WTC11 (cell line): ENCODE data around the gene HS1BP3. TPM values are rescaled to one million over a fixed set of nuclear protein-coding genes. Genes with fewer than 3 reads are reported as not detected.

Source experiments
- ATAC-seq: fragments of 200-7000 bp; cut with Tn5 transposase; 2 replicates; pipeline ENCODE4 v1.10.0; 2021; ENCODE audit warnings: mild to moderate bottlenecking, moderate library complexity
- CTCF ChIA-PET: fragments of 300-600 bp; sonication (Branson Sonifier 250); formaldehyde crosslinking; loops from one replicate; lab custom pipeline; 2021; ENCODE audit warnings: antibody characterized with exemption; lab: Charles Lee
- POLR2A ChIA-PET: fragments of 350-600 bp; sonication (Branson Sonifier 250); formaldehyde crosslinking; loops from one replicate; lab custom pipeline; 2021; ENCODE audit warnings: antibody characterized with exemption; lab: Charles Lee
- DNase-seq: peaks from one replicate; pipeline ENCODE4 v3.0.0; 2021; ENCODE audit warnings: low spot score
- H3K27ac Mint-ChIP-seq: 2 replicates; pipeline ENCODE4 v1.8.0; 2021; ENCODE audit warnings: mixed read lengths
- H3K27me3 Mint-ChIP-seq: 2 replicates; pipeline ENCODE4 v1.8.0; 2021; ENCODE audit warnings: low read depth, mild to moderate bottlenecking, moderate library complexity, mixed read lengths
- H3K36me3 Mint-ChIP-seq: 2 replicates; pipeline ENCODE4 v1.8.0; 2021; ENCODE audit warnings: mixed read lengths
- H3K4me1 Mint-ChIP-seq: 2 replicates; pipeline ENCODE4 v1.8.0; 2022; ENCODE audit warnings: mixed read lengths
- H3K4me3 Mint-ChIP-seq: 2 replicates; pipeline ENCODE4 v1.8.0; 2021; ENCODE audit warnings: mild to moderate bottlenecking, moderate library complexity, mixed read lengths
- H3K9me3 Mint-ChIP-seq: 2 replicates; pipeline ENCODE4 v1.8.0; 2021; ENCODE audit warnings: mixed read lengths
- ATF1 ChIP-seq: sonication (generic); formaldehyde crosslinking; IDR thresholded peaks from 2 replicates; pipeline ENCODE4 v1.8.1; 2023; ENCODE audit warnings: mild to moderate bottlenecking, moderate library complexity, missing genetic modification reagents
- CBFB ChIP-seq: sonication (generic); formaldehyde crosslinking; IDR thresholded peaks from 2 replicates; pipeline ENCODE4 v1.8.1; 2022; ENCODE audit warnings: mild to moderate bottlenecking, low read depth, missing genetic modification reagents
- CREB1 ChIP-seq: sonication (generic); formaldehyde crosslinking; IDR thresholded peaks from 2 replicates; pipeline ENCODE4 v1.8.0; 2023; ENCODE audit warnings: mild to moderate bottlenecking, missing genetic modification reagents
- NR1H2 ChIP-seq: sonication (generic); formaldehyde crosslinking; IDR thresholded peaks from 2 replicates; pipeline ENCODE4 v1.9.0; 2021; ENCODE audit warnings: mild to moderate bottlenecking, moderate library complexity, missing genetic modification reagents
- NR2C2 ChIP-seq: sonication (generic); formaldehyde crosslinking; IDR thresholded peaks from 2 replicates; pipeline ENCODE4 v1.8.0; 2022; ENCODE audit warnings: mild to moderate bottlenecking, missing genetic modification reagents
- OVOL2 ChIP-seq: fragments of 250-450 bp; sonication (Bioruptor Pico); IDR thresholded peaks from 2 replicates; pipeline ENCODE4 v1.9.0; 2021; ENCODE audit warnings: mild to moderate bottlenecking, borderline replicate concordance
- RELA ChIP-seq: sonication (generic); formaldehyde crosslinking; IDR thresholded peaks from 2 replicates; pipeline ENCODE4 v1.8.1; 2022; ENCODE audit warnings: missing genetic modification reagents, mild to moderate bottlenecking, borderline replicate concordance
- TCF7 ChIP-seq: sonication (generic); formaldehyde crosslinking; IDR thresholded peaks from 2 replicates; pipeline ENCODE4 v1.8.0; 2022; ENCODE audit warnings: mild to moderate bottlenecking, low read depth, missing genetic modification reagents, moderate library complexity
- TP53 ChIP-seq: sonication (generic); formaldehyde crosslinking; IDR thresholded peaks from 2 replicates; pipeline ENCODE4 v1.8.1; 2023; ENCODE audit warnings: mild to moderate bottlenecking, missing genetic modification reagents
- ZBTB21 ChIP-seq: sonication (generic); formaldehyde crosslinking; IDR thresholded peaks from 2 replicates; pipeline ENCODE4 v1.8.1; 2023; ENCODE audit warnings: mild to moderate bottlenecking, missing genetic modification reagents, borderline replicate concordance
- ZNF121 ChIP-seq: sonication (generic); formaldehyde crosslinking; IDR thresholded peaks from 2 replicates; pipeline ENCODE4 v1.8.0; 2023; ENCODE audit warnings: missing genetic modification reagents
- ZNF671 ChIP-seq: fragments of 250-450 bp; sonication (Bioruptor Pico); IDR thresholded peaks from 2 replicates; pipeline ENCODE4 v1.8.0; 2021; ENCODE audit warnings: mild to moderate bottlenecking
- total RNA-seq: library from RNA; stranded (reverse); gene quantifications from 3 replicates; pipeline ENCODE4 v1.2.3, GENCODE V29; 2021
- TF ChIP-seq, protein P1 (sequence below): fragments of 250-450 bp; sonication (Bioruptor Pico); IDR thresholded peaks from 2 replicates; pipeline ENCODE4 v1.8.0; 2021; ENCODE audit warnings: mild to moderate bottlenecking
- TF ChIP-seq, protein P2 (sequence below): sonication (generic); formaldehyde crosslinking; IDR thresholded peaks from 2 replicates; pipeline ENCODE4 v1.8.1; 2022; ENCODE audit warnings: mild to moderate bottlenecking, missing genetic modification reagents, moderate library complexity, borderline replicate concordance
- TF ChIP-seq, protein P3 (sequence below): sonication (generic); formaldehyde crosslinking; IDR thresholded peaks from 2 replicates; pipeline ENCODE4 v1.8.0; 2022; ENCODE audit warnings: mild to moderate bottlenecking, missing genetic modification reagents
- TF ChIP-seq, protein P4 (sequence below): sonication (generic); formaldehyde crosslinking; IDR thresholded peaks from 2 replicates; pipeline ENCODE4 v1.8.0; 2022; ENCODE audit warnings: missing genetic modification reagents
- TF ChIP-seq, protein P5 (sequence below): fragments of 250-450 bp; sonication (Bioruptor Pico); IDR thresholded peaks from 2 replicates; pipeline ENCODE4 v1.9.0; 2021; ENCODE audit warnings: mild to moderate bottlenecking
- TF ChIP-seq, protein P6 (sequence below): sonication (generic); formaldehyde crosslinking; IDR thresholded peaks from 2 replicates; pipeline ENCODE4 v1.8.1; 2023; ENCODE audit warnings: mild to moderate bottlenecking, moderate library complexity, missing genetic modification reagents
- TF ChIP-seq, protein P7 (sequence below): sonication (generic); formaldehyde crosslinking; IDR thresholded peaks from 2 replicates; pipeline ENCODE4 v1.8.1; 2023; ENCODE audit warnings: mild to moderate bottlenecking, missing genetic modification reagents

The HS1BP3 gene
- total RNA-seq, 1 experiment from 2014 or later: 17.9 TPM

DNA sequence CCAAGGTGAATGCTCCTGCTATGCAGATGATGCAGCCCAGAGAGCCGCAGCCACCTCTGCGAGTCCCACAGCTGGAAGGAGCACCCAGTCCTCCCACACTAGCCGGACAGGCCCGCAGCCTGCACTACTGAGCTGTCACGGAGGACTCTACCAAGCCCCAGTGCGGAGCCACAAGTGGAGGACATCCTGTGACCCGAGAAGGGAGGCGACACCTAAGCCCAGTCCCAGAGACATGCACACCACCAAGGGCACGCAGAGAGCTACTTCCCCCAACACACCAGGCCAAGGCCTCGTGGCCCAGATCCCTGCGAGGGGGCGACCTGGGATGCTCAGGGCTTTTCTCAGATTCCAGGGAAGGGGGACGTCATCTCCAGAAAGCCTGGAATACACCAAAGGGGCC lies 12.9 kb downstream of the HS1BP3 start:
- ATAC-seq: no peak
- CTCF ChIA-PET: interaction anchor here (0.9 kb wide), 1 partner anchor 227 kb away, joined by 3 read pairs; no protein-coding TSS in a partner anchor

DNA sequence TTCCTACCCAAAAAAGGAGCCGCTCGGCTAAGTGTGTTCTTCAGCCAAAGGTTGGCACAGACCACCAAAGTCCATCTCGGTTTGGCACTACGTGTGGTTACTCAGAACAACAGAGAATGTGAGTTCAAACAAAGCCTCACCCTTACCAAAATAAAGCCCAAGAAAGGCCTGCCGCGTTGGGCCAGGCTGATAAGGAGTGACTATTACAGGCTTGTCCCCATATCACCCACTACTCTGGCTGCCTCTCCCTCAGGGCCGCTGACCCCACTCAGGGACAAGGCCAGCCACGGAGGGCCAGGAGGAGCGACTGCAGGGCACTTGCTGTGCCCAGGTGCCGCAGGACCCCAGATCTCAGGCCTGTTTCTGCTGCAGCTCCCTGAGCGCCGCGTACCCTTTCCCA lies 13.8 kb downstream of the HS1BP3 start:
- H3K27me3 Mint-ChIP-seq: no peaks in the 10 kb centered on the region
- no peaks in the 10 kb centered on the region for H3K9me3 Mint-ChIP-seq
- ATAC-seq: no peak
- no peak for DNase-seq
- no peak overlapping the region for H3K27ac Mint-ChIP-seq
- no peak for TF ChIP-seq TCF7 (CRISPR knock-in tag)
- TF ChIP-seq CREB1 (CRISPR knock-in tag): no peak
- no peaks in the 10 kb centered on the region for H3K36me3 Mint-ChIP-seq
- no peak overlapping the region for H3K4me3 Mint-ChIP-seq
- POLR2A ChIA-PET: no interaction called here
- CTCF ChIA-PET: interaction anchor here (3.7 kb wide), 1 partner anchor 226 kb away, joined by 48 read pairs; no protein-coding TSS in a partner anchor
- peaks cover 26% of the 10 kb centered on the region for H3K4me1 Mint-ChIP-seq

More for the DNA sequence above, 12.9 kb downstream of the HS1BP3 start:
- Mint-ChIP-seq H3K4me3 (no peak overlapping the region), H3K36me3 (no peaks in the 10 kb centered on the region), H3K27ac (no peak overlapping the region), H3K9me3 (no peaks in the 10 kb centered on the region), H3K4me1 (peaks cover 18% of the 10 kb centered on the region), H3K27me3 (no peaks in the 10 kb centered on the region)
- no peak for DNase-seq
- POLR2A ChIA-PET: no interaction called here
- TF ChIP-seq, protein P1, sequence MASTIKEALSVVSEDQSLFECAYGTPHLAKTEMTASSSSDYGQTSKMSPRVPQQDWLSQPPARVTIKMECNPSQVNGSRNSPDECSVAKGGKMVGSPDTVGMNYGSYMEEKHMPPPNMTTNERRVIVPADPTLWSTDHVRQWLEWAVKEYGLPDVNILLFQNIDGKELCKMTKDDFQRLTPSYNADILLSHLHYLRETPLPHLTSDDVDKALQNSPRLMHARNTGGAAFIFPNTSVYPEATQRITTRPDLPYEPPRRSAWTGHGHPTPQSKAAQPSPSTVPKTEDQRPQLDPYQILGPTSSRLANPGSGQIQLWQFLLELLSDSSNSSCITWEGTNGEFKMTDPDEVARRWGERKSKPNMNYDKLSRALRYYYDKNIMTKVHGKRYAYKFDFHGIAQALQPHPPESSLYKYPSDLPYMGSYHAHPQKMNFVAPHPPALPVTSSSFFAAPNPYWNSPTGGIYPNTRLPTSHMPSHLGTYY (CRISPR knock-in tag): no peak
- TF ChIP-seq NR2C2 (CRISPR knock-in tag): no peak
- TF ChIP-seq, protein P2, sequence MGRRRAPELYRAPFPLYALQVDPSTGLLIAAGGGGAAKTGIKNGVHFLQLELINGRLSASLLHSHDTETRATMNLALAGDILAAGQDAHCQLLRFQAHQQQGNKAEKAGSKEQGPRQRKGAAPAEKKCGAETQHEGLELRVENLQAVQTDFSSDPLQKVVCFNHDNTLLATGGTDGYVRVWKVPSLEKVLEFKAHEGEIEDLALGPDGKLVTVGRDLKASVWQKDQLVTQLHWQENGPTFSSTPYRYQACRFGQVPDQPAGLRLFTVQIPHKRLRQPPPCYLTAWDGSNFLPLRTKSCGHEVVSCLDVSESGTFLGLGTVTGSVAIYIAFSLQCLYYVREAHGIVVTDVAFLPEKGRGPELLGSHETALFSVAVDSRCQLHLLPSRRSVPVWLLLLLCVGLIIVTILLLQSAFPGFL (CRISPR knock-in tag): no peak
- TF ChIP-seq, protein P3, sequence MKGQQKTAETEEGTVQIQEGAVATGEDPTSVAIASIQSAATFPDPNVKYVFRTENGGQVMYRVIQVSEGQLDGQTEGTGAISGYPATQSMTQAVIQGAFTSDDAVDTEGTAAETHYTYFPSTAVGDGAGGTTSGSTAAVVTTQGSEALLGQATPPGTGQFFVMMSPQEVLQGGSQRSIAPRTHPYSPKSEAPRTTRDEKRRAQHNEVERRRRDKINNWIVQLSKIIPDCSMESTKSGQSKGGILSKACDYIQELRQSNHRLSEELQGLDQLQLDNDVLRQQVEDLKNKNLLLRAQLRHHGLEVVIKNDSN: no peak
- TF ChIP-seq OVOL2: no peak
- no peak for TF ChIP-seq TP53 (CRISPR knock-in tag)
- TF ChIP-seq ATF1: no peak
- TF ChIP-seq, protein P4, sequence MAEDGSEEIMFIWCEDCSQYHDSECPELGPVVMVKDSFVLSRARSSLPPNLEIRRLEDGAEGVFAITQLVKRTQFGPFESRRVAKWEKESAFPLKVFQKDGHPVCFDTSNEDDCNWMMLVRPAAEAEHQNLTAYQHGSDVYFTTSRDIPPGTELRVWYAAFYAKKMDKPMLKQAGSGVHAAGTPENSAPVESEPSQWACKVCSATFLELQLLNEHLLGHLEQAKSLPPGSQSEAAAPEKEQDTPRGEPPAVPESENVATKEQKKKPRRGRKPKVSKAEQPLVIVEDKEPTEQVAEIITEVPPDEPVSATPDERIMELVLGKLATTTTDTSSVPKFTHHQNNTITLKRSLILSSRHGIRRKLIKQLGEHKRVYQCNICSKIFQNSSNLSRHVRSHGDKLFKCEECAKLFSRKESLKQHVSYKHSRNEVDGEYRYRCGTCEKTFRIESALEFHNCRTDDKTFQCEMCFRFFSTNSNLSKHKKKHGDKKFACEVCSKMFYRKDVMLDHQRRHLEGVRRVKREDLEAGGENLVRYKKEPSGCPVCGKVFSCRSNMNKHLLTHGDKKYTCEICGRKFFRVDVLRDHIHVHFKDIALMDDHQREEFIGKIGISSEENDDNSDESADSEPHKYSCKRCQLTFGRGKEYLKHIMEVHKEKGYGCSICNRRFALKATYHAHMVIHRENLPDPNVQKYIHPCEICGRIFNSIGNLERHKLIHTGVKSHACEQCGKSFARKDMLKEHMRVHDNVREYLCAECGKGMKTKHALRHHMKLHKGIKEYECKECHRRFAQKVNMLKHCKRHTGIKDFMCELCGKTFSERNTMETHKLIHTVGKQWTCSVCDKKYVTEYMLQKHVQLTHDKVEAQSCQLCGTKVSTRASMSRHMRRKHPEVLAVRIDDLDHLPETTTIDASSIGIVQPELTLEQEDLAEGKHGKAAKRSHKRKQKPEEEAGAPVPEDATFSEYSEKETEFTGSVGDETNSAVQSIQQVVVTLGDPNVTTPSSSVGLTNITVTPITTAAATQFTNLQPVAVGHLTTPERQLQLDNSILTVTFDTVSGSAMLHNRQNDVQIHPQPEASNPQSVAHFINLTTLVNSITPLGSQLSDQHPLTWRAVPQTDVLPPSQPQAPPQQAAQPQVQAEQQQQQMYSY (CRISPR knock-in tag): no peak

DNA sequence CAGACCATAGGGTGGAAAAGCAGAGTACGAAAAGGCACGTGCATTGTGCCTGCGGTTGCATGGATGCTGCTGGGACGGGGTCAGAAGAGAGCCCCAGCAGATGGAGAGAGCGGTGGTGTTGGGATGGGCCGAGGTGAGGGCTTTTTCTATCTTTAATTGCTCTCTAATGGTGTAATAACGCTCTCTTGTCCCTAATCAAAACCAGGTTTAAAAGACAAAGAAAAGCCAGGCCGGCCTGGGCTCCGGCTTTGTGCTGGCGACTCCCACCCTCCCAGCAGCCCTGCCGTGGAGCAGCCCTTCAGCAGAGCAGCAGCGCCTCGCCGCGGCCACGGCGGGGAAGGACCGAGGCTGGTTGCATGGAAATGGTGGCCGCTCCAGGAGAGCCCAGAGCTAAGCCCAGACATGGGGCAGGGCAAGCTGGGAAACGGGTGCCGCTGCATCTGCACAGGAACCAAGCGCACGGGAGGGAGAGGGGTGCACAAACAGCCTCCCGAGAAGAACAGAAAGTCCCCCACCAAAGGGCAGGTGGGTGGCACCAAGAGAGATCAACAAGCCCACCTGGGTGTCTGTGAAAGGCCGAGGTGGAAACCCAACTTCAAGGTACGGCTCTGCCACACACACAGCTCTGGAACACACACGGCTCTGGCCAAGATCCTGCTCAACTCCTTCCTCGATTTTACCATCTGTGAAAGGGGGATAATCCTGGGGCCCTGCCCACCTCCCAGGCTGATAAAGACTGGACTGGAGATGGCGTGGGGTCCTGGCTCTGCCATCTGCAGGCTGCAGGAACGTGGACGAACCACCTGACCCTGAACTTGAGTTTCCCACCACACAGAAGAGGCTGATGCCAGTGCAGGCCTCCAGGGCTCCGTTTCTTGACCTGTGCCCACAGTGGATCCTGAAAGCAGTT lies 15.0 kb downstream of the HS1BP3 start:
- Mint-ChIP-seq H3K36me3 (no peaks in the 10 kb centered on the region), H3K4me3 (no peak overlapping the region), H3K27ac (no peak overlapping the region), H3K4me1 (peaks cover 33% of the 10 kb centered on the region), H3K27me3 (no peaks in the 10 kb centered on the region), H3K9me3 (no peaks in the 10 kb centered on the region)
- ATAC-seq: peak; percentile 96
- ChIA-PET CTCF (interaction anchor here (0.6 to 6.2 kb wide), 57 partner anchors 8 to 394 kb away, joined by 3 to 118 read pairs (median 5); partner anchors contain the start of genes GDF7, HS1BP3 and RHOB), POLR2A (interaction anchor here (0.7 to 4.2 kb wide), 2 partner anchors 18 to 189 kb away, joined by 3 to 42 read pairs; partner anchors contain the start of gene RHOB)
- DNase-seq: peak; percentile 93
- TF ChIP-seq NR1H2 (no peak), CBFB (CRISPR knock-in tag) (no peak), RELA (CRISPR knock-in tag) (no peak), ZBTB21 (CRISPR knock-in tag) (no peak), ZNF671 (CRISPR knock-in tag) (no peak), ZNF121 (CRISPR knock-in tag) (no peak)
- TF ChIP-seq, protein P5, sequence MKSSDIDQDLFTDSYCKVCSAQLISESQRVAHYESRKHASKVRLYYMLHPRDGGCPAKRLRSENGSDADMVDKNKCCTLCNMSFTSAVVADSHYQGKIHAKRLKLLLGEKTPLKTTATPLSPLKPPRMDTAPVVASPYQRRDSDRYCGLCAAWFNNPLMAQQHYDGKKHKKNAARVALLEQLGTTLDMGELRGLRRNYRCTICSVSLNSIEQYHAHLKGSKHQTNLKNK: no peak
- TF ChIP-seq, protein P6, sequence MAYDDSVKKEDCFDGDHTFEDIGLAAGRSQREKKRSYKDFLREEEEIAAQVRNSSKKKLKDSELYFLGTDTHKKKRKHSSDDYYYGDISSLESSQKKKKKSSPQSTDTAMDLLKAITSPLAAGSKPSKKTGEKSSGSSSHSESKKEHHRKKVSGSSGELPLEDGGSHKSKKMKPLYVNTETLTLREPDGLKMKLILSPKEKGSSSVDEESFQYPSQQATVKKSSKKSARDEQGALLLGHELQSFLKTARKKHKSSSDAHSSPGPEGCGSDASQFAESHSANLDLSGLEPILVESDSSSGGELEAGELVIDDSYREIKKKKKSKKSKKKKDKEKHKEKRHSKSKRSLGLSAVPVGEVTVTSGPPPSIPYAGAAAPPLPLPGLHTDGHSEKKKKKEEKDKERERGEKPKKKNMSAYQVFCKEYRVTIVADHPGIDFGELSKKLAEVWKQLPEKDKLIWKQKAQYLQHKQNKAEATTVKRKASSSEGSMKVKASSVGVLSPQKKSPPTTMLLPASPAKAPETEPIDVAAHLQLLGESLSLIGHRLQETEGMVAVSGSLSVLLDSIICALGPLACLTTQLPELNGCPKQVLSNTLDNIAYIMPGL: peak; percentile 55; the same call in 1 of the 2 replicates
- TF ChIP-seq, protein P7, sequence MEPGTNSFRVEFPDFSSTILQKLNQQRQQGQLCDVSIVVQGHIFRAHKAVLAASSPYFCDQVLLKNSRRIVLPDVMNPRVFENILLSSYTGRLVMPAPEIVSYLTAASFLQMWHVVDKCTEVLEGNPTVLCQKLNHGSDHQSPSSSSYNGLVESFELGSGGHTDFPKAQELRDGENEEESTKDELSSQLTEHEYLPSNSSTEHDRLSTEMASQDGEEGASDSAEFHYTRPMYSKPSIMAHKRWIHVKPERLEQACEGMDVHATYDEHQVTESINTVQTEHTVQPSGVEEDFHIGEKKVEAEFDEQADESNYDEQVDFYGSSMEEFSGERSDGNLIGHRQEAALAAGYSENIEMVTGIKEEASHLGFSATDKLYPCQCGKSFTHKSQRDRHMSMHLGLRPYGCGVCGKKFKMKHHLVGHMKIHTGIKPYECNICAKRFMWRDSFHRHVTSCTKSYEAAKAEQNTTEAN: no peak
